Nephron (organoid): Measurements from ENCODE around the gene C2CD3.
"Not testable (repeated sequence)": the region's sequence is repeated elsewhere in the genome, so short reads cannot be mapped to it uniquely, and the experiment has no call there.

Experiments
- H3K27ac Mint-ChIP-seq, 3 experiments: 2 replicates each; pipeline ENCODE4 v1.8.0; 2020; ENCODE audit warnings: mixed read lengths in 3 of 3, mild to moderate bottlenecking in 2 of 3, moderate library complexity in 1 of 3
- H3K27me3 Mint-ChIP-seq: 2 replicates; pipeline ENCODE4 v1.8.0; 2021; ENCODE audit warnings: low read depth, mild to moderate bottlenecking, moderate library complexity, mixed read lengths
- H3K36me3 Mint-ChIP-seq: 2 replicates; pipeline ENCODE4 v1.8.0; 2020; ENCODE audit warnings: low read depth, mixed read lengths
- H3K4me1 Mint-ChIP-seq: 2 replicates; pipeline ENCODE4 v1.8.0; 2020; ENCODE audit warnings: mixed read lengths
- H3K4me3 Mint-ChIP-seq, 3 experiments: 2 replicates each; pipeline ENCODE4 v1.8.0; 2020; ENCODE audit warnings: mild to moderate bottlenecking in 3 of 3, mixed read lengths in 3 of 3, moderate library complexity in 2 of 3
- H3K9me3 Mint-ChIP-seq: 2 replicates; pipeline ENCODE4 v1.8.0; 2020; ENCODE audit warnings: mixed read lengths
- TF ChIP-seq, protein P1 (sequence below), 3 experiments: fragments of 200-600 bp; sonication (generic); IDR thresholded peaks; one replicate each; pipeline ENCODE4 v1.5.0; 2021; ENCODE audit warnings: antibody characterized with exemption in 3 of 3; ENCODE audit not compliant: unreplicated experiment in 3 of 3

Gene C2CD3

GRCh38 chr11:74134661-74135060, 36.1 kb downstream of the C2CD3 start:
- Mint-ChIP-seq H3K4me1 (peaks cover 27% of the 10 kb centered on the region), H3K27me3 (no peaks in the 10 kb centered on the region), H3K27ac (no peak overlapping the region), H3K4me3 (no peak overlapping the region), H3K36me3 (peaks cover 64% of the 10 kb centered on the region), H3K9me3 (no peaks in the 10 kb centered on the region)
- TF ChIP-seq, protein P1, sequence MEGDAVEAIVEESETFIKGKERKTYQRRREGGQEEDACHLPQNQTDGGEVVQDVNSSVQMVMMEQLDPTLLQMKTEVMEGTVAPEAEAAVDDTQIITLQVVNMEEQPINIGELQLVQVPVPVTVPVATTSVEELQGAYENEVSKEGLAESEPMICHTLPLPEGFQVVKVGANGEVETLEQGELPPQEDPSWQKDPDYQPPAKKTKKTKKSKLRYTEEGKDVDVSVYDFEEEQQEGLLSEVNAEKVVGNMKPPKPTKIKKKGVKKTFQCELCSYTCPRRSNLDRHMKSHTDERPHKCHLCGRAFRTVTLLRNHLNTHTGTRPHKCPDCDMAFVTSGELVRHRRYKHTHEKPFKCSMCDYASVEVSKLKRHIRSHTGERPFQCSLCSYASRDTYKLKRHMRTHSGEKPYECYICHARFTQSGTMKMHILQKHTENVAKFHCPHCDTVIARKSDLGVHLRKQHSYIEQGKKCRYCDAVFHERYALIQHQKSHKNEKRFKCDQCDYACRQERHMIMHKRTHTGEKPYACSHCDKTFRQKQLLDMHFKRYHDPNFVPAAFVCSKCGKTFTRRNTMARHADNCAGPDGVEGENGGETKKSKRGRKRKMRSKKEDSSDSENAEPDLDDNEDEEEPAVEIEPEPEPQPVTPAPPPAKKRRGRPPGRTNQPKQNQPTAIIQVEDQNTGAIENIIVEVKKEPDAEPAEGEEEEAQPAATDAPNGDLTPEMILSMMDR (IDR thresholded peaks at IDR 0.05; ENCODE audit: unreplicated experiment in 3 of 3): no peak

DNA sequence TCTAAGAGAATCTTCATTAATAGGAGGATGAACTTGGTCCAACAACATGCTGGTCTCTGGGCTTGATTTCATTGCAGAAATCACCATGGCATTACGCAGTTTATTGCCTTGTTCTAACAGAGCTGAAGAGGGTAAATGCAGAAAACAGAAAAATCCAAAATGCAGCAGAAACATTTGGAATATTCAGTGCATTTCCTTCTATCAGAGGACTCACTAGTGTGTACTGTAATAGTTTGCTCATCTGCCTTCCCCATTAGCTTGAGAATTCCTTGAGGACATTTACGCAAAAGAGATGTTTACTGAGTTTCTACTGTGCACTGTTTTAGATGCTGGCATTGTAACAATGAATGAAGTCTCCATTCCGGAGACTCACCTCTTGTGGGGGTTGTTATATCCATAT, 37.4 kb downstream of the C2CD3 start:
- Mint-ChIP-seq H3K4me3 (no peak overlapping the region), H3K9me3 (no peaks in the 10 kb centered on the region), H3K36me3 (peaks cover 60% of the 10 kb centered on the region), H3K27me3 (no peaks in the 10 kb centered on the region), H3K27ac (no peak overlapping the region), H3K4me1 (peaks cover 15% of the 10 kb centered on the region)
- TF ChIP-seq, protein P1 (IDR thresholded peaks at IDR 0.05; ENCODE audit: unreplicated experiment in 3 of 3): no peak

- TF ChIP-seq, protein P1 (IDR thresholded peaks at IDR 0.05; ENCODE audit: unreplicated experiment in 3 of 3): no peak
- Mint-ChIP-seq H3K36me3 (peaks cover 58% of the 10 kb centered on the region), H3K4me1 (peaks cover 9% of the 10 kb centered on the region), H3K9me3 (no peaks in the 10 kb centered on the region), H3K4me3 (no peak overlapping the region), H3K27me3 (no peaks in the 10 kb centered on the region), H3K27ac (no peak overlapping the region)
Observed at GRCh38 chr11:74132833-74133232, 38.0 kb downstream of the C2CD3 start.

- H3K36me3 Mint-ChIP-seq: peaks cover 50% of the 10 kb centered on the region
- H3K27me3 Mint-ChIP-seq, H3K9me3 Mint-ChIP-seq, H3K27ac Mint-ChIP-seq, H3K4me1 Mint-ChIP-seq, H3K4me3 Mint-ChIP-seq: not testable (repeated sequence)
Observed at GRCh38 chr11:74129121-74129520, 41.7 kb downstream of the C2CD3 start.

GRCh38 chr11:74123008-74123448, 47.8 kb downstream of the C2CD3 start:
- H3K27me3 Mint-ChIP-seq: no peaks in the 10 kb centered on the region
- TF ChIP-seq, protein P1 (IDR thresholded peaks at IDR 0.05; ENCODE audit: unreplicated experiment in 3 of 3): no peak
- H3K4me3 Mint-ChIP-seq: no peak overlapping the region
- H3K9me3 Mint-ChIP-seq: no peaks in the 10 kb centered on the region
- H3K27ac Mint-ChIP-seq: no peak overlapping the region
- no peaks in the 10 kb centered on the region for H3K4me1 Mint-ChIP-seq
- peaks cover 33% of the 10 kb centered on the region for H3K36me3 Mint-ChIP-seq

- TF ChIP-seq, protein P1 (IDR thresholded peaks at IDR 0.05; ENCODE audit: unreplicated experiment in 3 of 3): no peak
- Mint-ChIP-seq H3K27me3 (no peaks in the 10 kb centered on the region), H3K27ac (no peak overlapping the region), H3K36me3 (peaks cover 35% of the 10 kb centered on the region), H3K9me3 (no peaks in the 10 kb centered on the region), H3K4me3 (no peak overlapping the region), H3K4me1 (no peaks in the 10 kb centered on the region)
Observed at GRCh38 chr11:74121804-74122203, 49.0 kb downstream of the C2CD3 start.

DNA sequence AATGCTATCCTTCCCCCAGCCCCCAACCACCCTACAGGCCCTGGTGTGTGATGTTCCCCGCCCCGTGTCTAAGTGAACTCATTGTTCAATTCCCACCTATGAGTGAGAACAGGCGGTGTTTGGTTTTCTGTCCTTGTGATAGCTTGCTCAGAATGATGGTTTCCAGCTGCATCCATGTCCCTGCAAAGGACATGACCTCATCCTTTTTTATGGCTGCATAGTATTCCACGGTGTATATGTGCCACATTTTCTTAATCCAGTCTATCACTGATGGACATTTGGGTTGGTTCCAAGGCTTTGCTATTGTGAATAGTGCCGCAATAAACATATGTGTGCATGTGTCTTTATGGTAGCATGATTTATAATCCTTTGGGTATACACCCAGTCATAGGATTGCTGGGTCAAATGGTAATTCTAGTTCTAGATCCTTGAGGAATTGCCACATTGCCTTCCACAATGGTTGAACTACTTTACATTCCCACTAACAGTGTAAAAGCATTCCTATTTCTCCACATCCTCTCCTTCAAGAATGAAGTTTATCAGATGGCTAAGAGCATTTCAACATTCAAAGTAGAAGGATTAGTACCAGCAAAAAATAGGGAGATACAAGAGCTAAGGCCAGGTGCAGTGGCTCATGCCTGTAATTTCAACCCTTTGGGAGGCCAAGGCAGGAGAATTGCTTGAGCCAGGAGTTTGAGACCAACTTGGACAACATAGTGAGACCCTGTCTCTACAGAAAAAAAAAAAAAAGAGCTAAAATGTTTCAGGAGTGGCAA, 50.4 kb downstream of the C2CD3 start:
- H3K4me3 Mint-ChIP-seq, H3K27me3 Mint-ChIP-seq, H3K27ac Mint-ChIP-seq, H3K4me1 Mint-ChIP-seq, H3K9me3 Mint-ChIP-seq: not testable (repeated sequence)
- peaks cover 47% of the 10 kb centered on the region for H3K36me3 Mint-ChIP-seq
